ENCODE measurements around the gene GPR15.

The GPR15 gene

GRCh38 chr3:98531622-98532274 lies at the start of gene GPR15:
Gene GPR15 (plus strand): TSS chr3:98531978. CDS start chr3:98532034, 56 bp downstream.
- Mint-ChIP-seq H3K4me3 (peak within 1 kb of the TSS; percentile 70), H3K27me3 (no peaks in the 10 kb centered on the region), H3K27ac (peak within 1 kb of the TSS; percentile 86), H3K36me3 (peaks cover 28% of the 10 kb centered on the region), H3K9me3 (no peaks in the 10 kb centered on the region), H3K4me1 (peaks cover 63% of the 10 kb centered on the region)
- DNase-seq, result no peak
- CTCF ChIA-PET, result no interaction called here

DNA sequence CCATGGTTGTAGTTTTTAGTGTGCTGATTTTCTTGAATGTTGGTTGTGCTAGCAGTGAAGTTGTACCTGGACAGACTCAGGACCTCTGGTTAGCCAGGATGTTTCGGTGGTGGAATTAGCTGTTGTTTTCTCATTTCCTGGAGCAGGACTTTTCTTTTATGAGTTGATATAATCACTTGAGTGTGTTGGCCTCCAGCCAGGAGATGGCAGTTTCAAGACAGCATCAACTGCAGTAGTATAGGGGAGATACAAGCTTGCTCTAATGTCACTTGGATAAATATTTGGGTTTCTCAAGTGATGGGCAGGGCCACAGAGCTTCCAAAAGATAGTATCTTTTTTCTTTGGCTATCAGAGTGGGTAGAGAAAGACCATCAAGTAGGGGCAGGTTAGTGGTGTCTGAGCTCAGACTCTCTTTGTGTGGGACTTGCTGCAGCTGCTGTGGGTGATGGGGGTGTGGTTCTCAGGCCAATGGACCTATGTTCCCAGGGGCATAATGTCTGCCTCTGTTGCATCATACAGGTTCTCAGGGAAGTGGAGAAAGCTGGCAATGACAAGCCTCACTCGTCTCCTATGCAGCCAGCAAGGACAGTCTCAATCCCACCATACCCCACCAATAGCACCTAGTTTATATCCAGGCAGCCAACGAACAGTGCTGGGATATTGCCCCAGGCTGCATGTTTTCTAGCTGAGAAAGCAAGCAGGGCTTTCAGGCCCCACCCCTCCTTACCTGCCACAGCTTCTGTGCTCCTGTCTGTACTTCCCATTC lies 48.9 kb upstream of the GPR15 start:
- Mint-ChIP-seq H3K36me3 (peaks cover 8% of the 10 kb centered on the region), H3K4me3 (no peak overlapping the region), H3K9me3 (peaks cover 34% of the 10 kb centered on the region), H3K27me3 (peaks cover 28% of the 10 kb centered on the region), H3K27ac (no peak overlapping the region), H3K4me1 (no peaks in the 10 kb centered on the region)
- CTCF ChIA-PET, result interaction anchor here (0.6 to 0.7 kb wide), 2 partner anchors 64 to 91 kb away, joined by 3 read pairs; no protein-coding TSS in a partner anchor
- no peak for DNase-seq

- Mint-ChIP-seq H3K27me3 (peaks cover 28% of the 10 kb centered on the region), H3K27ac (no peak overlapping the region), H3K9me3 (peaks cover 39% of the 10 kb centered on the region), H3K4me3 (no peak overlapping the region), H3K4me1 (no peaks in the 10 kb centered on the region), H3K36me3 (peaks cover 10% of the 10 kb centered on the region)
- DNase-seq, result no peak
- CTCF ChIA-PET, result no interaction called here
Measured at GRCh38 chr3:98483626-98484025, 48.2 kb upstream of the GPR15 start.

DNA sequence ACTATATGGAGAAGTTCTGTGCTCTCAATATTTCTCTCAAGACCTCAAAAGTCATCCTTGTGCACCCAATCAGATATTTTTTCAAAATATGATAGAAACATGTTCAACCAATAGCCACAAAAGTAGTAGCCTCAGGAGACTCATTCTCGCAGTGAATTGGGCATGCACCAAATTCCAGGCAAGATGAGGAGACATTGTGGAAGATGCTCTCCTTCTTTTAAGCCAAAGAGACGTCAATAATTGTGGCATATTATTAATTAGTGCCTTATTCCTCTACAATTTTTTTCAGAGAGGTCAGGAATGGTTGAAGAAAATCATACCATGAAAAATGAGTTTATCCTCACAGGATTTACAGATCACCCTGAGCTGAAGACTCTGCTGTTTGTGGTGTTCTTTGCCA lies 34.4 kb upstream of the GPR15 start, which contains the start of gene OR5K2:
Gene OR5K2 (plus strand): TSS at position 301 of the 400 bp plus-strand sequence. CDS start 0 bp downstream, at position 301.
- peaks cover 11% of the 10 kb centered on the region for H3K36me3 Mint-ChIP-seq
- no peak for DNase-seq
- peaks cover 4% of the 10 kb centered on the region for H3K27me3 Mint-ChIP-seq
- no peaks in the 10 kb centered on the region for H3K9me3 Mint-ChIP-seq
- no peaks in the 10 kb centered on the region for H3K4me1 Mint-ChIP-seq
- H3K4me3 Mint-ChIP-seq, result no peak within 1 kb of the TSS
- CTCF ChIA-PET, result no interaction called here
- no peak within 1 kb of the TSS for H3K27ac Mint-ChIP-seq

DNA sequence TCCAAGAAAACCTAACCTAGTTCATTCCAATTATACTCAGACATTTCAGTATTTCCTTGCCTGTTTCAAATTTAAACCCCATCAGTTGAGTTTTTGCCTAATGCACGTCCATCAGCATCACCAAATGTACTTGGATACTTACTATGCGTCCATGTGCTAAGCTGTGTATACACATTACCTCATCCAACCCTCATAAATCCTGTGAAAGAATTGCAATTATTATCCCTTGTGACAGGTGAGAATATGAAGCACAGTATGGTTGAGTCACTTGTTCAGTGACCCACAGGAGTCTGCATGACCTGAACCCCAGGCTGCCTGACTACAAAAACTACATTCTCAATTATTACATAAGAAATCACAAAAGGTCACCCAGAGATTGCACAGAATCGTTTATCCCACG lies 31.8 kb upstream of the GPR15 start:
- Mint-ChIP-seq H3K27ac (no peak overlapping the region), H3K36me3 (peaks cover 21% of the 10 kb centered on the region)

DNA sequence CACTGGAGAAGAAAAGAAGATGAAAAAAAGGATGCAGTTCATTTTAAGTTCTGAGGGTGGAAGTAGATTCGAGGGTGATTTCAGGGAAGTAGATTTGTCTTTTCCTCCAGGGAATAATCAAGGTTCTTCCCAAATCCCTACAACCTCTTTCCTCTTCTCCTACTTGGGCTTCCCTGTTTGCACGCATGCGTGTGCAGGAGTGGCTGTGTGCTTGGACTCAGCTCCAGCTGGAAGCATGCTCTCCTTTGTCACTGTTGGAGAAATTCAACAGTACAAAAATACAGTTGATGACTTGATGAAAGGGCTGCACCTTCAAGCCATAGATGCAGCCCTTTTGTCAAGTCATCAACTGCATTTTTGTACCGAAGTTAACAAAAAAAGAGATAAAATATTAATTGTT lies 30.5 kb upstream of the GPR15 start:
- Mint-ChIP-seq H3K4me1 (peaks cover 7% of the 10 kb centered on the region), H3K36me3 (peaks cover 26% of the 10 kb centered on the region), H3K9me3 (no peaks in the 10 kb centered on the region), H3K27ac (no peak overlapping the region), H3K27me3 (no peaks in the 10 kb centered on the region), H3K4me3 (no peak overlapping the region)
- no peak for DNase-seq
- CTCF ChIA-PET, result interaction anchor here (0.6 to 1.3 kb wide), 3 partner anchors 10 to 226 kb away, joined by 3 read pairs; no protein-coding TSS in a partner anchor

More for the DNA sequence above, 31.8 kb upstream of the GPR15 start:
- Mint-ChIP-seq H3K9me3 (no peaks in the 10 kb centered on the region), H3K4me3 (no peak overlapping the region), H3K27me3 (no peaks in the 10 kb centered on the region), H3K4me1 (peaks cover 7% of the 10 kb centered on the region)
- CTCF ChIA-PET, result no interaction called here
- DNase-seq, result no peak

DNA sequence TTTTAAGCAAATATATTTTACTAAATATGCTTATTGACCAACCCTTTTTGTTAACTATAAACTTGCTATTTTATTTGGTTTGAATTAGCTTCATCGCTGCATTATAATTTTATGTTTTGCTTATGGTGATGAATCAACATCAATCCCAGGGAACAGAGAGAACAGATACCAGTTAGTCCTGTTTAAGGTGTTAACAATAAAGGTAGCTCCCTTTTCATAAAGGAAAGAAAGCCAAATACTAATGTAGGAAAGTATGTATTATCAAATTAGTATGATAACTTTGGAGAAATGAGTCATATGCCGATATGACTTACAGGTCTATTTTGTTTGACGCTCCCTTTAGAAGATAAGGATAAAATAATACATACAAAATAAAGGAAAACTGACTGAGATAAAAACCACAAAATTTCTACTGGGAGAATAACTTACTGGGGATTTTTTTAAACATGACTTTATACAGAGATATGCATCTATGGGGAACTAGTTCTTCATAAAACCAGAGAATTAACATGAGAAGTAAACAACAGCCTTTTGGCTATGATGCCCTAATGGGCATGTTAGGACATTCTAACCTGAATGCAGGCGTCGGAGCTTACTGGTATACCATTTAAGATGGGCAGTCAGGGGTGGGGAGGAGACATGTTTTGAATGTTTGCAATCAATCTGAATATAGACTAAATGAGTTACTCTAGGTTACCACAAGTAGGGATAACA lies 29.8 kb upstream of the GPR15 start:
- no peak overlapping the region for H3K4me3 Mint-ChIP-seq
- no peak overlapping the region for H3K27ac Mint-ChIP-seq
- no peak for DNase-seq
- H3K9me3 Mint-ChIP-seq, result no peaks in the 10 kb centered on the region
- no peaks in the 10 kb centered on the region for H3K27me3 Mint-ChIP-seq
- peaks cover 33% of the 10 kb centered on the region for H3K36me3 Mint-ChIP-seq
- peaks cover 7% of the 10 kb centered on the region for H3K4me1 Mint-ChIP-seq
- CTCF ChIA-PET, result interaction anchor here (1.3 kb wide), 1 partner anchor 11 kb away, joined by 3 read pairs; no protein-coding TSS in a partner anchor

DNA sequence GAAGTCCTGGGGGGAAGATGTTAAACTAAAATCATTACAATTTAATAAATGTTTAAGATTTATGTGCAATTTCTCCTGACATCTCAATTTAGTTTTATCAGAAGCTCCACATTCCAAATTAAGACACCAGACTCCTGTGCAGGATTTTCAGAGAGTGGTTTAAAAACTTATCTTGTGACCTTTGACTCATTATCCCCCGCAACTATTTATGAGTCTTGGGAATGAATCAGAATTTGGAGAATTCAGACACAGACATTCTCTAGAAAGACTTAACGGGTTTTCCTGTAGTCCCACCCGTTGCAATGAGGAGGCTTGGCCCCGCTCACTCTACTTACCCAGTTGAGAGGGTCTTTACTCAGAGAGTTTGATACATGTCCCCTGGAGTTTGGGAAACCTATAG lies 27.2 kb upstream of the GPR15 start:
- Mint-ChIP-seq H3K27me3 (no peaks in the 10 kb centered on the region), H3K9me3 (no peaks in the 10 kb centered on the region), H3K4me1 (peaks cover 23% of the 10 kb centered on the region), H3K27ac (no peak overlapping the region), H3K4me3 (no peak overlapping the region), H3K36me3 (peaks cover 54% of the 10 kb centered on the region)
- DNase-seq, result no peak
- CTCF ChIA-PET, result no interaction called here

- Mint-ChIP-seq H3K27ac (peak overlapping the region; percentile 45), H3K4me3 (no peak overlapping the region), H3K4me1 (peaks cover 40% of the 10 kb centered on the region), H3K36me3 (peaks cover 69% of the 10 kb centered on the region), H3K27me3 (no peaks in the 10 kb centered on the region), H3K9me3 (peaks cover 3% of the 10 kb centered on the region)
- CTCF ChIA-PET, result no interaction called here
- no peak for DNase-seq
Measured at GRCh38 chr3:98508582-98508981, 23.2 kb upstream of the GPR15 start.

DNA sequence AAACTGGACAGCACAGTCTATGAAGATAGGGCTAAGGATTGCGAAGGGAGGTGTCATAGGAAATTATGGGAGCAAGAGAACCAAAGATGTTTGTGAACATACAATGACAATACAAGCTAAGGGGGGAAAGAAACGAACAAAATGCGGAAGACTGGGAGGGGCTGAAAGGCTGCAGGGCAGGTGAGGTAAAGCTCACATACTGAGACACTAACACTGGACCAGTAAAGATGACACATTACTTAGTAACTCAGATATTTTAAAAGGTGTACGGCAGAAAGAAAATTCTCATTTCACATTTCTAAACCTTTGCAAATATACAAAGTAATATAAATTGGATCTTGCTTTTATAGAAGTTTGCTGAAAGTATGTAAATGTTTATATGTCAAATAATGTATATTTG lies 19.2 kb upstream of the GPR15 start:
- no peak overlapping the region for H3K27ac Mint-ChIP-seq
- H3K4me1 Mint-ChIP-seq, result peaks cover 74% of the 10 kb centered on the region
- H3K36me3 Mint-ChIP-seq, result peaks cover 87% of the 10 kb centered on the region
- H3K9me3 Mint-ChIP-seq, result peaks cover 3% of the 10 kb centered on the region
- DNase-seq, result no peak
- CTCF ChIA-PET, result no interaction called here
- H3K4me3 Mint-ChIP-seq, result no peak overlapping the region
- H3K27me3 Mint-ChIP-seq, result no peaks in the 10 kb centered on the region

- Mint-ChIP-seq H3K27ac (no peak overlapping the region), H3K4me1 (peaks cover 77% of the 10 kb centered on the region), H3K4me3 (no peak overlapping the region), H3K27me3 (no peaks in the 10 kb centered on the region), H3K9me3 (peaks cover 3% of the 10 kb centered on the region), H3K36me3 (peaks cover 89% of the 10 kb centered on the region)
- CTCF ChIA-PET, result no interaction called here
- DNase-seq, result no peak
Measured at GRCh38 chr3:98513091-98513511, 18.7 kb upstream of the GPR15 start.

DNA sequence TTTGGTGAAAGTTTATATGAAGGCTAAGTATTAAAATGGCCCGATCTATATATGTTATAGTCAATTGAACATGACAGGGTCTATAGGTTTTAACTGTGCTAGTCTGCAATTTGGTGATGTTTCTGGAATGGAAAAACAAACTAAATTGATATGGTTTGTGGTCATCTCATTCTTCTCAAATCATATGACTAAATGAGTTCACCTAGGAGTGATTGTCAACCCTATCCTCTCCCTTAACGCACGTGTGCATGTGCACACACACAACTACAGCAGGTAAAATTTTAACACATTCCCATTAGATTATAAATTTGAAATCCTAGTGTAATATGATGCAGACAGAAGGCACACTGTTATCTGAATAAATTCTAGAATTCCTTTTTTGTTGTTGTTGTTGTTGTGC lies 18.0 kb upstream of the GPR15 start:
- H3K36me3 Mint-ChIP-seq, result peaks cover 89% of the 10 kb centered on the region
- no peak overlapping the region for H3K27ac Mint-ChIP-seq
- DNase-seq, result no peak
- no peak overlapping the region for H3K4me3 Mint-ChIP-seq
- H3K4me1 Mint-ChIP-seq, result peaks cover 77% of the 10 kb centered on the region
- CTCF ChIA-PET, result interaction anchor here (0.6 kb wide), 1 partner anchor 19 kb away, joined by 3 read pairs; no protein-coding TSS in a partner anchor
- H3K9me3 Mint-ChIP-seq, result peaks cover 3% of the 10 kb centered on the region
- no peaks in the 10 kb centered on the region for H3K27me3 Mint-ChIP-seq

GRCh38 chr3:98514948-98515347 lies 16.8 kb upstream of the GPR15 start:
- CTCF ChIA-PET, result no interaction called here
- Mint-ChIP-seq H3K36me3 (peaks cover 91% of the 10 kb centered on the region), H3K9me3 (peaks cover 3% of the 10 kb centered on the region), H3K27ac (no peak overlapping the region), H3K4me3 (no peak overlapping the region), H3K4me1 (peaks cover 79% of the 10 kb centered on the region), H3K27me3 (no peaks in the 10 kb centered on the region)
- no peak for DNase-seq

GRCh38 chr3:98518816-98519215 lies 13.0 kb upstream of the GPR15 start:
- Mint-ChIP-seq H3K4me1 (peaks cover 79% of the 10 kb centered on the region), H3K27me3 (peaks cover 5% of the 10 kb centered on the region), H3K36me3 (peaks cover 86% of the 10 kb centered on the region), H3K27ac (peak overlapping the region; percentile 91), H3K9me3 (no peaks in the 10 kb centered on the region), H3K4me3 (peak overlapping the region; percentile 92)
- DNase-seq, result no peak
- CTCF ChIA-PET, result no interaction called here
